NCI-H2107 treated with DMSO at 0.1 percent for 48 hours (cell line): Measurements from ENCODE around the gene GPC1.
A peak's percentile ranks its signal among the peaks of the same experiment; 100 is the strongest.

Experiments
- DNase-seq: peaks from one replicate; lab custom pipeline; 2025; ENCODE audit not compliant: unreplicated experiment; lab: John Stamatoyannopoulos, UW

GPC1 gene

DNA sequence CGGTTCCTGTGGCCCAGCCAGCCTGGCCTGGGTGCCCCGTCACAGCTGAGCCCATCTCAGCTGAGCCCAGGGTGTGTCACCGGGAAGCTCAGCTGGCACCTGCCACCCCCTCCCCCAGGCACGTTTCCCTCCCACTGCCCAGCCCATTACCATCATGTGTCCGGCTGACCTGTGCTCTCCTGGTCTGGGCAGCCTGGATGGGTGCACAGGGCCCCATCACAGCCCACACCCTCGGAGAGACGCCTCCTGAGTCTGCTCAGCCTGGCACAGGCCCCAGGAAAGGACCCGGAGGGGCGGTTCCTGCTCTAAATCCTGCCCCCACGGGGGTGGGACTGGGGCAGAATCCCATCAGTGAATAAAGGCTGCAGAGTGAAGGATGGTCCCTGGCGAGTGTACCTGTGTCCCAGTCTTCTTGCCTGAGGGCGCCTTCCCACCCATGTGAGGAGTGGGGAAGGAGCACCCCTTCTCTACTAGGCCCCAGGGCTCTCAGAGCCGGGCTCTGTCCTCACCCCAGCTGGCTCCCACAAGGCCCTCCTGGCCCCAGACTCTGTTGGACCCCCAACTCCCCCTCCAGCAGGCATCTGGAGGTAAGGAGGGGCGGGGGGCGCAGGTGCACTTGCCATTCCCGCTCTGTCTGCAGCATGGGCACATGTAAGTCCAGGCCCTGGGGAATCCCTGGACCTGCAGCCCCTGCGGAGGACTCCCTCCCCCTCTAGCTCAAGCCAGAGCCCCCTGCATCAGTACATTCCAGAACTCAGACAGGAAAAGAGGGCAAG is 21.2 kb downstream of the GPC1 start:
- no peak for DNase-seq

- no peak for DNase-seq
These were observed 22.0 kb downstream of the GPC1 start for GRCh38 chr2:240457223-240458043.

- DNase-seq: no peak
These were observed 22.8 kb downstream of the GPC1 start for GRCh38 chr2:240458044-240458899.

DNA sequence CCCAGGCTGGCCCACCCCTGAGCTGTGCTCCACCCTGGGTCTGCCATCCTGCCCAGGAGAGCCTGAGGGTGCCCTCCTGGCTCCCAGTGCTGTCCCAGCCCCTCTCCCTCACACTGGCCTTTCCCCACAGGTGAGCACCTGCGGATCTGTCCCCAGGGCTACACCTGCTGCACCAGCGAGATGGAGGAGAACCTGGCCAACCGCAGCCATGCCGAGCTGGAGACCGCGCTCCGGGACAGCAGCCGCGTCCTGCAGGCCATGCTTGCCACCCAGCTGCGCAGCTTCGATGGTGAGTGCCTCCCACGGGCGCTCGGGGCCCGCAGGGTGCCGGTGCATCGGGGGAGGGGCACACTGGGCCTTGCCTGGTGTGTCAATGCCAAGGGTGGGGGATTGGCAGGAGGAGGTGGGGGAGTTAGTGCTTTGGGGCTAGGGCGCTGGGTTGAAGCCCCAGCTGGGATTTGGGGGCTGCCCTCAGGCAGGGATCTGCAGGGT is 23.5 kb downstream of the GPC1 start:
- DNase-seq: no peak

- peak; percentile 46 for DNase-seq
These were observed 24.2 kb downstream of the GPC1 start for GRCh38 chr2:240459401-240460252.

- DNase-seq: no peak
These were observed 24.8 kb downstream of the GPC1 start for GRCh38 chr2:240460253-240460711.

DNA sequence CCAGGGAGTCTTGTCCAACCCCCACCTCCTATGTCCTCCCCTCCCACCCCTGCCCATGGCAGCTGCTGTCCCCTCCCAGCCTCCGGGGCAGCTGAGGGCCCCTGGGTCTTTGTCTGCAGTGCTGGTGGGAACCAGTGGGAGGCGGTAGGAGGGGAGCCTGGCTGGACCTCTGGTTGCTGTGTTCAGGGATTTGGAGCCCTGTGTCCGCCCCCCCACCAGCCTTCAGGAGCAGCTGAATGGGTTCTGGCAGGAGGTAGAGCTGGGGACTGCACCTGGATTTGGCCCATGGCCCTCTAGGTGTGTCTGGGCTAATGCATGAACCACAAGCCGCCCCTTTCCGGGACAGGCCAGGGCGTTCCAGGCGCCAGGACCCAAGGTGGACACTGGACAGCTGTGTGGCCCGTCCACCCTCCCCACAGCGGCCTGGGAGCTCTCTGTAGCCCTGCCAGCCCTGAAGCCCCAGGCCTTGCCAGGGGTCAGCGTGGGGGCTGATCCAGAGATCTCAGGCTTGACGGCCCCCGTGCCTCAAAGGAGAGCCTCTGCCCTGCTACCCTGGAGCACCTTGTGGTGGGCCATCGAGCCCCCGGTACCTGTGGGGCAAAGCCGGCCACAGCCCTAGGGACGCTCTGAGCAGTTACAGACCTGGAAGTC is 25.4 kb downstream of the GPC1 start:
- no peak for DNase-seq

DNA sequence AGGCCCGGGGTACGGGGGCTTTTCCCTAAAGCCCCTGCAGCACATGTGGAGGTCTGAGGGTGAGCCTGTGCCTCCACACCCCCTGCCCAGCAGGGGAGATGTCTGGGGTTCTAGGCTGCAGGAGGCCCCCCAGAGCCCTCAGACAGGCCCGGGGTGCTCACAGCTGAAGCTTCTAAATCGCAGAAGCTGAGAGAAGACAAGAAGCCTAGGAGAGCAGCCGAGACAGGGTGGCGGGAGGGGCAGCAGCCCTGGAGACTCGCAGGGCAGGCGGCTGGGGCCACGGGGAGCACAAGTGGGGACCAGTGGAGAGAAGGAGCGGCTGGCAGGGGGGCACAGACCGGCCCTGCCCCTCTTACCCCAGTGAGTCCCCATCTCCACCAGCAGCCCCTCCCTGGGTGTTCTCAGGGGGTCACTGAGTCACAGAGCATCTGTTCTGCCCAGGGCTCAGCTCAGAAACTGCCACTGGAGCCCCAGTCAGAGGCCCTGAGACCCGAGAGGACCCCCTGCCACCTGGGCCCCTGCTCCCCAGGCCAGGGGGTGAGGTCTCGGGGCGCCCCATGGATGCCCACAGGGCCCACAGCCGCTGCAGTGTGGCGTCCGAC is 26.1 kb downstream of the GPC1 start:
- DNase-seq: no peak

DNA sequence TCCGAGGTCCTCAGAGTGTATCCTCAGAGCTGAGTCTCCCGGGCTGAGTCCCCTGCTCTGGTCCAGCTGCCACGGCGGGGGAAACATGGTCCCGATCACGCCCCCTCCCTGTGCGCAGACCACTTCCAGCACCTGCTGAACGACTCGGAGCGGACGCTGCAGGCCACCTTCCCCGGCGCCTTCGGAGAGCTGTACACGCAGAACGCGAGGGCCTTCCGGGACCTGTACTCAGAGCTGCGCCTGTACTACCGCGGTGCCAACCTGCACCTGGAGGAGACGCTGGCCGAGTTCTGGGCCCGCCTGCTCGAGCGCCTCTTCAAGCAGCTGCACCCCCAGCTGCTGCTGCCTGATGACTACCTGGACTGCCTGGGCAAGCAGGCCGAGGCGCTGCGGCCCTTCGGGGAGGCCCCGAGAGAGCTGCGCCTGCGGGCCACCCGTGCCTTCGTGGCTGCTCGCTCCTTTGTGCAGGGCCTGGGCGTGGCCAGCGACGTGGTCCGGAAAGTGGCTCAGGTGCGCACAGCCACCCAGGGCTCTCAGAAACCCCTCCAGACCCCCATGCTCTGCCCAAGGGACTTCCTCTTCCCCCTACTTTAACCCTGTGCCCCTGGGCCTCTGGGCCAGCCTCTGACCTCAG is 26.7 kb downstream of the GPC1 start:
- DNase-seq: no peak

DNA sequence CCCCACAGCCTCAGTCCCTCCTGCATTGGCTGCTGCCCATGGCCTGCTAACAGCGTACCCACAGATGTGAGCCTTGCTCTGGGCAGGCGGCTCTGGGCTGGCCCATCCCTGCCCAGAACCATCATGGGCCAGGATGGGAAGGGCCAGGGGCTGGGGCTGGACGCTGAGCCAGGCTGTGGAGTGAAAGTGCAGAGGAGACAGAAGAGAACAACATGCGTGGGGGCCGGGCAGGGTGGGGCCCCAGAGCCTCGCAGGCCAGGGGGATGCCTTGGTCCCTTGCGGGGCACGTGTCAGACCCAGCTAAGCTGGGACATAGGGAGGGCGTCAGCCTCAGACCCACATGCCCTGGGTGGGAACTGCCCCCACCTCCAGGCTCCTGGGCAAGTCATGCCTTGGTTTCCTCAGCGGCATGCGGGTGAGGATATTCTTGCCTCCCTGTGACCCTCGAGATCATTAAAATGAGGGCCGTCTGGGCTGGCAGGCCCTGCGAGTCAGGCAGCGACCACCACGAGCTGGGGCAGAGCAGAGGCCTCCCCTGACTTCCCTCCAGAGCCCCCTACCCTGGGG is 27.3 kb downstream of the GPC1 start:
- no peak for DNase-seq

GRCh38 chr2:240463274-240463865 is 27.9 kb downstream of the GPC1 start:
- no peak for DNase-seq

GRCh38 chr2:240463866-240464481 is 28.5 kb downstream of the GPC1 start:
- DNase-seq: no peak

GRCh38 chr2:240464514-240465241 is 29.2 kb downstream of the GPC1 start:
- no peak for DNase-seq

DNA sequence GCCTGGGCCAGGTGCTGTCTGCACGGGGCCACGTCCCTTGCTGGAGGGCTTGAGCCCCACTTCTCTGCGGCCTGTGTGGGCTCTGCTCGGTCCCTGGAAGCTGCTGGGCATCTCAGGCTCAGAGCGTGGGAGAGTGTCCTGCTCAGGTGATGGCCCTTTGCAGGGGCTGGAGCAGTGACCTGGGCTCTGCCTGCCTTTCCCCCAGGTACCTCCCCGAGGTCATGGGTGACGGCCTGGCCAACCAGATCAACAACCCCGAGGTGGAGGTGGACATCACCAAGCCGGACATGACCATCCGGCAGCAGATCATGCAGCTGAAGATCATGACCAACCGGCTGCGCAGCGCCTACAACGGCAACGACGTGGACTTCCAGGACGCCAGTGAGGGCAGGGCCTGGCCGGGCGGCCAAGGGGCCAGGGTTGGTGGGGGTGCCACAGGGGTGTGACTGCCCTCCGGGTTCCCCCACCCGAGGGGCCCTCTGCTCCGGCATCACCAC is 29.9 kb downstream of the GPC1 start:
- DNase-seq: no peak

DNA sequence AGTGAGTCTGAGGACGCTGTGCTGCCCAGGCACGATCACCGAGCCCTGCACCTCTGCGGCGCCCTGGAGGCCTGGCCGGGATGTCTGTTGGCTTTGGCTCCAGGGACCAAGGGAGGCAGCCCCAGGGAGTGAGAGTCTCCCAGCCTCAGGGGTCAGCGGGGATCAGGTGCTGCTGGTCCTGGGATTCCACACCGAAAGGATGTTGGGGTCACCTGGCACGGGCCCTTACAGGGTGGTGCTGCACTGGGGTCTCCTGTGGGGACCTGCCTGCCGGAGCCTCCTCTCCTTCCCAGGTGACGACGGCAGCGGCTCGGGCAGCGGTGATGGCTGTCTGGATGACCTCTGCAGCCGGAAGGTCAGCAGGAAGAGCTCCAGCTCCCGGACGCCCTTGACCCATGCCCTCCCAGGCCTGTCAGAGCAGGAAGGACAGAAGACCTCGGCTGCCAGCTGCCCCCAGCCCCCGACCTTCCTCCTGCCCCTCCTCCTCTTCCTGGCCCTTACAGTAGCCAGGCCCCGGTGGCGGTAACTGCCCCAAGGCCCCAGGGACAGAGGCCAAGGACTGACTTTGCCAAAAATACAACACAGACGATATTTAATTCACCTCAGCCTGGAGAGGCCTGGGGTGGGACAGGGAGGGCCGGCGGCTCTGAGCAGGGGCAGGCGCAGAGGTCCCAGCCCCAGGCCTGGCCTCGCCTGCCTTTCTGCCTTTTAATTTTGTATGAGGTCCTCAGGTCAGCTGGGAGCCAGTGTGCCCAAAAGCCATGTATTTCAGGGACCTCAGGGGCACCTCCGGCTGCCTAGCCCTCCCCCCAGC is 30.5 kb downstream of the GPC1 start:
- DNase-seq: no peak

GRCh38 chr2:240466579-240467148 is 31.2 kb downstream of the GPC1 start:
- no peak for DNase-seq
